ENCODE data around the gene PRF1.

PRF1 gene

GRCh38 chr10:70557876-70558275 lies 44.7 kb downstream of the PRF1 start:
- no peak overlapping the region for H3K27ac ChIP-seq
- H3K4me3 ChIP-seq (ENCODE audit: low read depth in 1 of 2, low read length in 1 of 2): no peak overlapping the region
- TF ChIP-seq, protein P1, sequence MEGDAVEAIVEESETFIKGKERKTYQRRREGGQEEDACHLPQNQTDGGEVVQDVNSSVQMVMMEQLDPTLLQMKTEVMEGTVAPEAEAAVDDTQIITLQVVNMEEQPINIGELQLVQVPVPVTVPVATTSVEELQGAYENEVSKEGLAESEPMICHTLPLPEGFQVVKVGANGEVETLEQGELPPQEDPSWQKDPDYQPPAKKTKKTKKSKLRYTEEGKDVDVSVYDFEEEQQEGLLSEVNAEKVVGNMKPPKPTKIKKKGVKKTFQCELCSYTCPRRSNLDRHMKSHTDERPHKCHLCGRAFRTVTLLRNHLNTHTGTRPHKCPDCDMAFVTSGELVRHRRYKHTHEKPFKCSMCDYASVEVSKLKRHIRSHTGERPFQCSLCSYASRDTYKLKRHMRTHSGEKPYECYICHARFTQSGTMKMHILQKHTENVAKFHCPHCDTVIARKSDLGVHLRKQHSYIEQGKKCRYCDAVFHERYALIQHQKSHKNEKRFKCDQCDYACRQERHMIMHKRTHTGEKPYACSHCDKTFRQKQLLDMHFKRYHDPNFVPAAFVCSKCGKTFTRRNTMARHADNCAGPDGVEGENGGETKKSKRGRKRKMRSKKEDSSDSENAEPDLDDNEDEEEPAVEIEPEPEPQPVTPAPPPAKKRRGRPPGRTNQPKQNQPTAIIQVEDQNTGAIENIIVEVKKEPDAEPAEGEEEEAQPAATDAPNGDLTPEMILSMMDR (IDR thresholded peaks at IDR 0.05): no peak
- H3K27me3 ChIP-seq: no peaks in the 10 kb centered on the region
- no peaks in the 10 kb centered on the region for H3K9me3 ChIP-seq
- H3K4me1 ChIP-seq (ENCODE audit: control insufficient read depth in 1 of 2, insufficient read depth in 1 of 2, low read depth in 1 of 2, low read length in 1 of 2): peaks cover 0 to 11% of the 10 kb centered on the region in 2 experiments
- H3K36me3 ChIP-seq: no peaks in the 10 kb centered on the region

GRCh38 chr10:70557086-70557845 lies 45.3 kb downstream of the PRF1 start:
- TF ChIP-seq, protein P1 (IDR thresholded peaks at IDR 0.05): no peak
- H3K27me3 ChIP-seq: no peaks in the 10 kb centered on the region
- H3K36me3 ChIP-seq: no peaks in the 10 kb centered on the region
- no peak overlapping the region for H3K27ac ChIP-seq
- no peaks in the 10 kb centered on the region for H3K9me3 ChIP-seq
- H3K4me3 ChIP-seq (ENCODE audit: low read depth in 1 of 2, low read length in 1 of 2): no peak overlapping the region
- peaks cover 0 to 11% of the 10 kb centered on the region in 2 experiments for H3K4me1 ChIP-seq (ENCODE audit: control insufficient read depth in 1 of 2, insufficient read depth in 1 of 2, low read depth in 1 of 2, low read length in 1 of 2)

- peaks cover 0 to 11% of the 10 kb centered on the region in 2 experiments for H3K4me1 ChIP-seq (ENCODE audit: control insufficient read depth in 1 of 2, insufficient read depth in 1 of 2, low read depth in 1 of 2, low read length in 1 of 2)
- no peaks in the 10 kb centered on the region for H3K27me3 ChIP-seq
- H3K9me3 ChIP-seq: no peaks in the 10 kb centered on the region
- TF ChIP-seq, protein P1 (IDR thresholded peaks at IDR 0.05): no peak
- H3K4me3 ChIP-seq (ENCODE audit: low read depth in 1 of 2, low read length in 1 of 2): no peak overlapping the region
- H3K36me3 ChIP-seq: no peaks in the 10 kb centered on the region
- H3K27ac ChIP-seq: no peak overlapping the region
Measured at GRCh38 chr10:70555371-70555770, 47.2 kb downstream of the PRF1 start.

DNA sequence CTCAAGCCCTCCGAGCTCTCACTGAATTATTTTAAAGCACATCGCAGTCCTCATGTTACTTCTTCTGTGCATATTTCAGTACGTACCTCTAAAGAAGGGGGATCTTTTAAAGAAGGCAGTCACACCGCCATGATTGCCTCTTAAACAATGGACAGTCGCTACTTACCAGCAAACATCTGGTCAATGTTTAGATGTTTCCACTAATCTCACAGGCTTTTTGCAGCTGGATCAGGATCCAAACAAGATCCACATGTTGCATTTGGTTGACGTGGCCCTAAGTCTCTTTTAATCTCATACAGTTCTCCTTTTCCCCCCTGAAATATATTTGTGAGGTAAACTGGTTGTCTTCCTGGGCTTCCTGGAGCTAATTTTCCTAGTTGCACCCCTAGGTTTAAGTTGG lies 50.0 kb downstream of the PRF1 start:
- Histone ChIP-seq H3K27me3 (no peaks in the 10 kb centered on the region), H3K27ac (no peak overlapping the region), H3K4me3 (ENCODE audit: low read depth in 1 of 2, low read length in 1 of 2) (no peak overlapping the region), H3K9me3 (no peaks in the 10 kb centered on the region), H3K4me1 (ENCODE audit: control insufficient read depth in 1 of 2, insufficient read depth in 1 of 2, low read depth in 1 of 2, low read length in 1 of 2) (no peaks in the 10 kb centered on the region), H3K36me3 (no peaks in the 10 kb centered on the region)
- TF ChIP-seq, protein P1 (IDR thresholded peaks at IDR 0.05): no peak

DNA sequence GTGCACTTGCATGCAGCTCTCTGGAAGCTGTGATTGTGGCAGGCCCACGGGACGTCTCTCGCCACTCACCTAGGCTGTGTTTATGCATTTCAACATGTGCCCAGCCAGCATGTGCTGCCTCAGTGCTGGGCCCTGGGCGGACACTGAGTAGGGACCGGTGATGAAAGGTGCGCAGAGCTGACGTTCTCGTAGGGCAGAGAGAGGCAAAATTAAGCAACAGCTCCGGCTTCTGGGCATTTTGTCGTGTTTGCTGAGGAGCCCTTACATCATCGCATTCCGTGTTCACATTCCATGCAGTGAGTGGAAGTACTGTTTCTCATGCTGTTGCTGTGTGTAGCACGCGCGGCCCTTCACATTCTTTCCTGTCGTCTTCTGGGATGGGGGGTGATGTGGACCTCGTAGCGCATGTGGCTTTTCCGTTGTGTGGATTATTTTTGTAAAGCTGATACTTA lies 50.5 kb downstream of the PRF1 start:
- Histone ChIP-seq H3K4me3 (ENCODE audit: low read depth in 1 of 2, low read length in 1 of 2) (no peak overlapping the region), H3K27ac (no peak overlapping the region), H3K36me3 (no peaks in the 10 kb centered on the region), H3K4me1 (ENCODE audit: control insufficient read depth in 1 of 2, insufficient read depth in 1 of 2, low read depth in 1 of 2, low read length in 1 of 2) (no peaks in the 10 kb centered on the region), H3K27me3 (no peaks in the 10 kb centered on the region), H3K9me3 (no peaks in the 10 kb centered on the region)
- TF ChIP-seq, protein P1 (IDR thresholded peaks at IDR 0.05): no peak

Data from neutrophil (primary cell).